Colonic mucosa (tissue), 4 donors: ENCODE data around the gene CDH8. TPM values are rescaled to one million over a fixed set of nuclear protein-coding genes. Genes with fewer than 3 reads are reported as not detected.

ENCODE experiments used
- DNase-seq: peaks from one replicate; pipeline ENCODE4 v3.0.0-alpha.2; 2020
- H3K27ac ChIP-seq: fragments of 200-600 bp; one replicate; pipeline ENCODE4 v1.8.0; 2021
- H3K27me3 ChIP-seq: fragments of 200-600 bp; one replicate; pipeline ENCODE4 v1.8.0; 2021
- H3K36me3 ChIP-seq: fragments of 200-600 bp; one replicate; pipeline ENCODE4 v1.8.0; 2021
- H3K4me1 ChIP-seq: fragments of 200-600 bp; one replicate; pipeline ENCODE4 v1.8.0; 2021; ENCODE audit warnings: mild to moderate bottlenecking
- H3K4me3 ChIP-seq: fragments of 200-600 bp; one replicate; pipeline ENCODE4 v1.8.0; 2021
- H3K9ac ChIP-seq, 2 donors: one replicate each; pipeline ENCODE4 v1.7.0; 2013; ENCODE audit warnings: control low read depth in 2 of 2, low read depth in 2 of 2, low read length in 2 of 2
- H3K9me3 ChIP-seq: fragments of 200-600 bp; one replicate; pipeline ENCODE4 v1.8.0; 2021
- CTCF ChIP-seq: fragments of 200-600 bp; IDR thresholded peaks from one replicate; pipeline ENCODE4 v1.8.0; 2022; ENCODE audit warnings: antibody characterized with exemption, mild to moderate bottlenecking
- intact Hi-C: fragments of 100-400 bp; cut with DNase I; formaldehyde crosslinking; loops from one replicate; pipeline ENCODE4 v1.14.1; 2022
- total RNA-seq, 2 donors: library from RNA; stranded (reverse); fragmentation: NEBNext Ultra II Directional in 1 of 2; extraction: Animal tissue kit (Norgen Biotek cat#: 25700) in 1 of 2; gene quantifications; one replicate each; pipeline ENCODE4 v1.2.1, GENCODE V29; 2021
- donor health status: healthy.
- donor health status: DM: no; HTN: no; CAD: no.
- donor health status: DM: no; HTN: no; CAD: no.

The CDH8 gene
- total RNA-seq, 2 donors from 2014 or later = 0.13 to 0.69 TPM

DNA sequence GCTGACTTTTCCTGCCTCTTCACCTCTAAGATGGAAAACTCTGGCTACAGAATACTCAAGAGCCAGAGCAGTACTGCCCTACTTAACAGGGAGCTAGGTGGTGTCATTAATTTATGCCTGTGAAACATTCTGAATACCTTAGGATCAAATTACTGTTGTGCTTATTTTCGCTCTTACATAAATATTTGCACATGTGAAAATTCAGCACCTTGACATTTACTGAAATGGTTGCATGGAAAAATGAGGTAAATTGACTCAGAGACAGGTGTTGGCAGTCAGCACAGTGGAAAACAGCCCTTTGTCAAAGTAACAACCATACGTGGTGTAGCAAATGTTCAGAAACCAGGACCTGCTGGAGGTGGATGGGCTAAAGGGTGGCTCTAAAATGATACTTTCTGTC, 193.6 kb downstream of the CDH8 start:
- H3K36me3 ChIP-seq = no peaks in the 10 kb centered on the region
- intact Hi-C loops = no loop called here
- no peak for TF ChIP-seq CTCF
- no peak overlapping the region for H3K27ac ChIP-seq
- no peak overlapping the region for H3K9ac ChIP-seq
- H3K4me1 ChIP-seq = no peaks in the 10 kb centered on the region
- no peak for DNase-seq
- no peaks in the 10 kb centered on the region for H3K27me3 ChIP-seq
- H3K9me3 ChIP-seq = no peaks in the 10 kb centered on the region
- no peak overlapping the region for H3K4me3 ChIP-seq

- H3K4me1 ChIP-seq = no peaks in the 10 kb centered on the region
- H3K36me3 ChIP-seq = no peaks in the 10 kb centered on the region
- no peak for DNase-seq
- no peak overlapping the region for H3K4me3 ChIP-seq
- intact Hi-C loops = no loop called here
- TF ChIP-seq CTCF = no peak
- H3K27me3 ChIP-seq = no peaks in the 10 kb centered on the region
- no peak overlapping the region for H3K9ac ChIP-seq
- H3K27ac ChIP-seq = no peak overlapping the region
- no peaks in the 10 kb centered on the region for H3K9me3 ChIP-seq
Measured at GRCh38 chr16:61836804-61837393, 199.3 kb downstream of the CDH8 start.

DNA sequence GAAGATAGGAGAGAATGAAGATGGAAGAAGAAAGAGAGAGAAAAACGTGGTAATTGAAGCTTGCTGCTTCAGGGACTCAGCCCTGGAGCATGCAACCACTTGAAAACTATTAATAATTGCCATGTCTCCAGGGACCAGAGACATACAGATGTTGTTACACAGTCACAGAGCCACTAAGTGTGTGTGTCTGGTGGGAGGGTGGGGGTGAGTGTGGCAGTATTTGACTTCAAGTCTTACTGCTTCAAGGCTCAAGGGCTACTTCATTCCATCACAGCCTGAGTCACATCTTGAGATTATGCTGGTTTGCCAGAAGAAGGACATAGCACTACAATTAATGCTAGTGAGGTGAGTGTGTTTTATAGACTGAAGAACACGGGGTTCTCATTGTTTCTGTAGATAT, 202.2 kb downstream of the CDH8 start:
- Histone ChIP-seq H3K36me3 (no peaks in the 10 kb centered on the region), H3K9ac (no peak overlapping the region), H3K27me3 (no peaks in the 10 kb centered on the region), H3K4me3 (no peak overlapping the region), H3K27ac (no peak overlapping the region), H3K4me1 (no peaks in the 10 kb centered on the region), H3K9me3 (no peaks in the 10 kb centered on the region)
- no peak for TF ChIP-seq CTCF
- intact Hi-C loops = no loop called here
- no peak for DNase-seq

DNA sequence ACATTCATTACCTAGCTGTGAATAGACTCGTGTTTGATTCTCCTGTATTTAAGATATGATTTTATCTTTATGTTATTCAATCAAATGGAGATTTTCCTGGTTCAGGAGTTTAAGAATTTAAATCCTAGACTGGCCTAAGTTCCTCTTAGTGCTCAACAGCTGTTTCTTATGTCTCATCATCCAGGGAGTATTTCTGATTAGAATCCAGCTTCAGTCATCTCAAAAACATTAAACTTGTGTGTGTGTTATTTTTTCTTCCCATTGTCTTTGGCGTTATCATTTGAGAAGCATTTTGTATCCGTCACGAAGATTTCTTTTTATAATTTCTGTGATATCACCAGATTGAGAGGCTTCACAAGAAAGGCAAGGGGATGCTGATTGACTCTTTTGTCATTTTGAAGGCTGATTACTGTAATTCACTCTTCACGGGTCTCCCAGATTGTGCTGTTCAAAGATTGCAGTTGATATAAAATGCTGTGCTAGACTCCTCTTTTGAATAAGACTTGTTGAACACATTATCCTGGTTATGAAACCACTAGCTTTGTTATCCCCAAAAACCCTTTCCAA, 204.8 kb downstream of the CDH8 start:
- Histone ChIP-seq H3K27me3 (no peaks in the 10 kb centered on the region), H3K27ac (no peak overlapping the region), H3K4me3 (no peak overlapping the region), H3K9me3 (no peaks in the 10 kb centered on the region), H3K4me1 (no peaks in the 10 kb centered on the region), H3K9ac (no peak overlapping the region), H3K36me3 (no peaks in the 10 kb centered on the region)
- no peak for TF ChIP-seq CTCF
- no peak for DNase-seq
- intact Hi-C loops = no loop called here

DNA sequence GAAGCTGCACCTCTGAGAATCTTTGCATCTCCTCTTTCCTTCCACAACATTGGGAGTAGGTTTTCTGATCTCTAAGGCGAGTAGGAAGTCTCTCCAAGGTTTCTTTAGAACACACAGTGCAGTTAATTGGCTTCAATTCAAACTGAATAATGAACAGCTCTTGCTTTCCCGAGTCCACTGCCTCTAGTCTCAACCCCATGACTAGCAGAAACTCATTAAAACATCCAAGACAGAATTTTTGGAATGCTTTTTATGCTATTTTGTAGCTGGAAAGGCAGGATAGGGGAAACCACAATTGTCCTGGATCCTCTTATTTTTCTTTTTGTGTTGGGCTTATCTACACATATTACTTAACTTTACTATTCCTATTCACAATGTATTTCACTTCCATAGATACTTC, 206.6 kb downstream of the CDH8 start:
- Histone ChIP-seq H3K9ac (no peak overlapping the region), H3K27ac (no peak overlapping the region), H3K27me3 (no peaks in the 10 kb centered on the region), H3K36me3 (no peaks in the 10 kb centered on the region), H3K9me3 (no peaks in the 10 kb centered on the region), H3K4me3 (no peak overlapping the region), H3K4me1 (no peaks in the 10 kb centered on the region)
- DNase-seq = no peak
- no peak for TF ChIP-seq CTCF
- intact Hi-C loops = no loop called here
